Measurements from ENCODE around the gene KDSR. TPM values are rescaled to one million over a fixed set of nuclear protein-coding genes. Genes with fewer than 3 reads are reported as not detected.
A peak's percentile ranks its signal among the peaks of the same experiment; 100 is the strongest.

KDSR gene
- polyA plus RNA-seq, 3 donors, result 9.6 to 38.5 (median 29.9) TPM

DNA sequence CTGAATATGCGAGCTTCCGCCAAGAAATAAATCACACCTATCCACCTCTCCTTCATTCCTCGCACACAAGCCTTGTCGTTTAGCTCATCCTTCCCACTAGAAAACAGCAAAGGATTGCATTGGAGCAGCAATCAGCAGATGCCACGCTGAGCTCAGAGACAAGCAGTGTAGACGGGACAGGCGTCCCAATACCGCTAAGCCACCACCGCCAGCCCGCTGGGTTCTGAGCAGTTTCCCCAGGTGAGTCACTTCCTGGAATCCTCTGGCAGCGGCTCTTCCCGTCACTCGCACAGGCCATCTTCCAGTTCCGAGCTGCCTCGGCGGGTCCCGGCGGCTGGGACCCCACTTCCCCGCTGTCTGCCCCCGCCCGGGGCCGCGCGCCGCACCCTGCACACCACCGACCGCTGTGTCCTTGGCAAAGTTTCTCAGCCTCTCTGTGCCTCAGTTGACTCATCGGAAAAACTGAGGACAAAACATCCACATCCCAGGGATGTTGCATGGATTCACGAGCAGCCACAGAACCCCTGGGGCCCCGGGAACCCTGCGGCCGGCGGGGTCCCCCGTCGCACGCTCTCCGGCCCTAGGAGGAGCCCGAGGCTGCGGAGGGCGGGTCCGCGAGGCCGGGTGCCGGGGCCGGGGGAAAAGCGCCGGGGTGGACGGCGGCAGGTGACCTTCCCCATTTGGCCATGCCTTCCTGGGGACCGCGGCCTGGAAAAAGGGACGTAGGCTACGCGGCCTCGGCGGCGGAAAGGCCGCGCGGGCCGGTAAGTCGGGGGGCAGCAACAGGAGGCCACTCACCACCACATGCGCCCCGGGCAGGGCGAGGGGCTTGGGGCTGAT lies 573 bp downstream of the KDSR start:
- peaks cover 7% of the 10 kb centered on the region for H3K79me2 ChIP-seq (ENCODE audit: insufficient read depth, low read length)
- TF ChIP-seq, protein P1, sequence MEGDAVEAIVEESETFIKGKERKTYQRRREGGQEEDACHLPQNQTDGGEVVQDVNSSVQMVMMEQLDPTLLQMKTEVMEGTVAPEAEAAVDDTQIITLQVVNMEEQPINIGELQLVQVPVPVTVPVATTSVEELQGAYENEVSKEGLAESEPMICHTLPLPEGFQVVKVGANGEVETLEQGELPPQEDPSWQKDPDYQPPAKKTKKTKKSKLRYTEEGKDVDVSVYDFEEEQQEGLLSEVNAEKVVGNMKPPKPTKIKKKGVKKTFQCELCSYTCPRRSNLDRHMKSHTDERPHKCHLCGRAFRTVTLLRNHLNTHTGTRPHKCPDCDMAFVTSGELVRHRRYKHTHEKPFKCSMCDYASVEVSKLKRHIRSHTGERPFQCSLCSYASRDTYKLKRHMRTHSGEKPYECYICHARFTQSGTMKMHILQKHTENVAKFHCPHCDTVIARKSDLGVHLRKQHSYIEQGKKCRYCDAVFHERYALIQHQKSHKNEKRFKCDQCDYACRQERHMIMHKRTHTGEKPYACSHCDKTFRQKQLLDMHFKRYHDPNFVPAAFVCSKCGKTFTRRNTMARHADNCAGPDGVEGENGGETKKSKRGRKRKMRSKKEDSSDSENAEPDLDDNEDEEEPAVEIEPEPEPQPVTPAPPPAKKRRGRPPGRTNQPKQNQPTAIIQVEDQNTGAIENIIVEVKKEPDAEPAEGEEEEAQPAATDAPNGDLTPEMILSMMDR (IDR thresholded peaks at IDR 0.05), result no peak
- intact Hi-C loops (cut with micrococcal nuclease), result loop anchor here (5.0 to 10.0 kb wide), 2 partner anchors 56 to 58 kb away; partner anchors contain the start of gene VPS4B (in 2 of the 2)
- peak overlapping the region in 1 of 2 donors; percentile 78 for H3K27ac ChIP-seq (ENCODE audit: low read depth in 1 of 2, low read length in 2 of 2)
- Mint-ChIP-seq H3K4me1 (peaks cover 25% of the 10 kb centered on the region), H3K27ac (peak overlapping the region in 6 of 7 donors; percentile 32 to 85 (median 75)), H3K36me3 (peaks cover 7 to 12% of the 10 kb centered on the region in 2 donors), H3K27me3 (ENCODE audit: low read depth in 3 of 3) (peaks cover 5 to 8% (median 6%) of the 10 kb centered on the region in 3 donors), H3K9me3 (peaks cover 2 to 6% (median 5%) of the 10 kb centered on the region in 7 donors), H3K4me3 (peak overlapping the region; percentile 84 to 97)
- peak; percentile 51 to 72 (median 69) for DNase-seq
- no peaks in the 10 kb centered on the region for H3K9me3 ChIP-seq (replicated peaks in 1 of 2; ENCODE audit: control insufficient read depth in 1 of 2, insufficient read depth in 1 of 2, low read length in 2 of 2)
- H3K27me3 ChIP-seq (ENCODE audit: control insufficient read depth in 2 of 2, insufficient read depth in 2 of 2, low read length in 2 of 2), result peaks cover 0 to 5% of the 10 kb centered on the region in 2 donors
- H2AFZ ChIP-seq (ENCODE audit: insufficient read depth, low read depth, low read length, poor library complexity, severe bottlenecking), result peak overlapping the region; percentile 87
- peak overlapping the region; percentile 85 for H3K9ac ChIP-seq (ENCODE audit: insufficient read depth, low read length, poor library complexity, severe bottlenecking)
- H3K36me3 ChIP-seq (replicated peaks in 1 of 2; ENCODE audit: control insufficient read depth in 1 of 2, insufficient read depth in 2 of 2, low read length in 2 of 2), result peaks cover 4 to 11% of the 10 kb centered on the region in 2 donors
- H3K4me2 ChIP-seq (replicated peaks; ENCODE audit: extremely low read depth, low read length, poor library complexity, severe bottlenecking), result peak overlapping the region; percentile 95
- under 1% methylated on average over 65 of the region's 65 CpGs for WGBS (ENCODE audit: insufficient coverage)
- H3K4me1 ChIP-seq (ENCODE audit: control insufficient read depth in 1 of 2, insufficient read depth in 2 of 2, low read length in 2 of 2), result peaks cover 14 to 22% of the 10 kb centered on the region in 2 donors
- no peaks in the 10 kb centered on the region for H4K20me1 ChIP-seq (ENCODE audit: insufficient read depth, low read length)
- H3K4me3 ChIP-seq (replicated peaks in 1 of 3; ENCODE audit: low read depth in 2 of 3, low read length in 3 of 3), result peak overlapping the region; percentile 59 to 82 (median 71)

DNA sequence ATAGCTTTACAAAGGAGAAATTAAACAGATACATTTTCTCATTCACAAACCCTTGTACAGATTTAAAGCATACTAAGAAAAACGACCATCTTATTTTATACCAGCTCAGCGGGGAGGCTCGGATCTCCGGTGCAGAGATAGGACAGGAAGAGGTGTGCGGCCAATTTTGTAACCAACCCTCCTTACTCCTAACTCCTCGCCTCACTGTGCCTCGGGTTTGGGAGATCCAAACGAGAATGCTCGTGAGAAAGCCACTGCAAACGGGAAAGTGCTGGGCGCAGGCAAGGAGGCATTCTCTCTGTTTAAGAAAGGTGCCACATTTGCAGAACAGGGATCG lies 1.2 kb downstream of the KDSR start:
- 7% methylated on average over 3 of the region's 12 CpGs for WGBS (ENCODE audit: insufficient coverage)

More for the DNA sequence above, 1.2 kb downstream of the KDSR start:
- Histone ChIP-seq H3K36me3 (replicated peaks in 1 of 2; ENCODE audit: control insufficient read depth in 1 of 2, insufficient read depth in 2 of 2, low read length in 2 of 2) (peaks cover 4 to 11% of the 10 kb centered on the region in 2 donors), H4K20me1 (ENCODE audit: insufficient read depth, low read length) (no peaks in the 10 kb centered on the region), H3K9me3 (replicated peaks in 1 of 2; ENCODE audit: control insufficient read depth in 1 of 2, insufficient read depth in 1 of 2, low read length in 2 of 2) (no peaks in the 10 kb centered on the region), H3K4me1 (ENCODE audit: control insufficient read depth in 1 of 2, insufficient read depth in 2 of 2, low read length in 2 of 2) (peaks cover 14 to 22% of the 10 kb centered on the region in 2 donors), H3K27ac (ENCODE audit: low read depth in 1 of 2, low read length in 2 of 2) (peak overlapping the region in 1 of 2 donors; percentile 78), H2AFZ (ENCODE audit: insufficient read depth, low read depth, low read length, poor library complexity, severe bottlenecking) (peak overlapping the region; percentile 87), H3K27me3 (ENCODE audit: control insufficient read depth in 2 of 2, insufficient read depth in 2 of 2, low read length in 2 of 2) (peaks cover 0 to 5% of the 10 kb centered on the region in 2 donors), H3K79me2 (ENCODE audit: insufficient read depth, low read length) (peaks cover 7% of the 10 kb centered on the region), H3K4me2 (replicated peaks; ENCODE audit: extremely low read depth, low read length, poor library complexity, severe bottlenecking) (peak overlapping the region; percentile 95), H3K9ac (ENCODE audit: insufficient read depth, low read length, poor library complexity, severe bottlenecking) (peak overlapping the region; percentile 85), H3K4me3 (replicated peaks in 1 of 3; ENCODE audit: low read depth in 2 of 3, low read length in 3 of 3) (peak overlapping the region; percentile 59 to 82 (median 71))
- H3K27me3 Mint-ChIP-seq (ENCODE audit: low read depth in 3 of 3), result peaks cover 5 to 8% (median 6%) of the 10 kb centered on the region in 3 donors
- intact Hi-C loops (cut with micrococcal nuclease), result loop anchor here (5.0 to 10.0 kb wide), 2 partner anchors 56 to 59 kb away; partner anchors contain the start of gene VPS4B (in 2 of the 2)
- peaks cover 2 to 6% (median 5%) of the 10 kb centered on the region in 7 donors for H3K9me3 Mint-ChIP-seq
- peak overlapping the region; percentile 84 to 97 for H3K4me3 Mint-ChIP-seq
- H3K4me1 Mint-ChIP-seq, result peaks cover 25% of the 10 kb centered on the region
- DNase-seq, result peak in 1 of 3 donors; percentile 1
- peaks cover 11 to 14% of the 10 kb centered on the region in 2 donors for H3K36me3 Mint-ChIP-seq
- peak overlapping the region in 6 of 7 donors; percentile 32 to 82 (median 62) for H3K27ac Mint-ChIP-seq
- TF ChIP-seq, protein P1 (IDR thresholded peaks at IDR 0.05), result no peak

Measured in CD14-positive monocyte (primary cell).